Umbilical cord (tissue), 2 donors: ENCODE measurements around the gene SEMA5A. TPM values are rescaled to one million over a fixed set of nuclear protein-coding genes. Genes with fewer than 3 reads are reported as not detected.

ENCODE experiments used
- DNase-seq: peaks from one replicate; pipeline ENCODE4 v3.0.0-alpha.2; 2015; ENCODE audit warnings: low spot score
- total RNA-seq: library from RNA; depleted of rRNA; stranded (reverse); fragments of >200 nt; gene quantifications from one replicate; pipeline ENCODE4 v1.2.3, GENCODE V29; 2014; ENCODE audit warnings: low replicate concordance; ENCODE audit not compliant: insufficient read depth

SEMA5A gene
- total RNA-seq, 1 donor from 2014 or later = 24.8 TPM

DNA sequence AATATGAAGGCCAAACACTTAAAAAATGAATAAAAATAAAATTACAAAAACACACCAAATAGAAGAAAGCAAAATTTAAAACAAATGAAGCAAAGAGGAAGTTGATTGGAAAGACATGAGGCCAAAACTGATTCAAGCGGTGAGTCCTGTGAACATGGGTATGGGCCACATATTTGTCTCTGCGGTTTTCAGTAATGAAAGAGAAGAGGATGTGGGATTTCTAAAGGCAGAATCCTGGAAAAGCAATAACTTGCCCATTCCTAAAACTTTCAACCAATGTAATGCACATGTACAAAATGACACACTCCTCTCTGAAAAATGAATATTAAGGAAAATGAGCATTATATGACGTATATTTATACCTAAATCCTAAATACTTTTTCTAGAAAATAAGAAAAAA, 263.7 kb downstream of the SEMA5A start:
- DNase-seq = no peak

GRCh38 chr5:9279774-9280173, 266.1 kb downstream of the SEMA5A start:
- no peak for DNase-seq

- DNase-seq = no peak
These were observed 266.8 kb downstream of the SEMA5A start for GRCh38 chr5:9278921-9279603.

GRCh38 chr5:9269014-9269413, 276.9 kb downstream of the SEMA5A start:
- DNase-seq = no peak

DNA sequence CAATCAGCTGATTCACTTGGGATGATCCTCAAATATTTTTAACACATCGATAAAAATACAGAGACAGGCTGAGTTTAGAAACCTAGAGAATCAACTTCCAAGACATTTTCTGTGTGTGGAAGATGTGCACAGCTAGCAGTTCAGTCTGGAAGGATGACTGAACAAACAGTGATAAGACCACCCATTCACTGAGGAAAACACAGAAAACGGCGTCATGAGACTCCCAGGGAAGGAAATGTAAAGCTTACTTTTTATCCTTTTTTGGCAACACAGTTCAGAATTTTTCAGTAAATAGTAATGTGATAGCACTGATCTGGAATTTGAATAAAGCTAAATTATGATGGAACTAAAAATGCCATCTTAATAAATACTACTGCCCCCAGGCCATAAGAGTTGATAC, 277.6 kb downstream of the SEMA5A start:
- peak; percentile 74 for DNase-seq

- DNase-seq = peak; percentile 72
These were observed 280.2 kb downstream of the SEMA5A start for GRCh38 chr5:9265441-9266287.

GRCh38 chr5:9264301-9264700, 281.6 kb downstream of the SEMA5A start:
- no peak for DNase-seq

DNA sequence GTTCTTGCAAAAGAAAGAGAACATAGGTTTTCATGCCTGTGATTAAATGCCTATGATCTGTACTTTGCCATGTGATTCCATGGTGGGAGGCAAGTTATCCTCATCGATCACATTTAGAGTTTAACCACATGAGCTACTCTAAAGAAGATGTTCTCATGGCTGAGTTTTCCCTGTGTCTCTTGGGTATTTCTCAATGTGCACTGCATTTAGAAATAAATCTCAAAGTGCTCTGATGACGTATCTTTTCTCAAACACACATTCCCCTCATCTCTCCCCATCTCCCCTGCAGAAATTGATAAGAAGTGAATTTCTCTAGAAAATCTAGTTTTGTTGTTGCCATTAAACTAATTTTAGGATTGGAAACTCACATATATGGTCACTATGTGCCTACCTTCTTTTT, 282.2 kb downstream of the SEMA5A start:
- DNase-seq = no peak

GRCh38 chr5:9251379-9251980, 294.4 kb downstream of the SEMA5A start:
- DNase-seq = no peak

- no peak for DNase-seq
These were observed 296.6 kb downstream of the SEMA5A start for GRCh38 chr5:9249231-9249630.

GRCh38 chr5:9245071-9245470, 300.8 kb downstream of the SEMA5A start:
- DNase-seq = no peak

DNA sequence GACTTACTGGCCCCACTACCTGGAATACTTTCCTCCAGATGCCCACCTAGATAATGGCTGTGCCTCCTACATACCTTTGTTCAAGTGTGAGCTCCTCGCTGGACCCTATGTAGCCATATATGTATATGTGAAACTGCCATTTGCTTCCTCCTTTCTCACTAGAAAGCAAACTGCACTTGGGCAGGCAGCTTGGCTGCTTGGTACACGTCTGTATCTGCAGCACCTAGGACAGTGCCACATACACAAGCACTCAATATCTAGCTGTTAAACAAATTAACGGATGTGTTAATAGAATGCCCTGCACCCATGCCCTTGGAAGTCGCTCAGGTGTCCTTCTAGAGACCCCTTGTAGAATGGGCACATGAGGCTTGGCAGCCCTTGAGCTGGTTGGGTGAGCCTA, 301.5 kb downstream of the SEMA5A start:
- DNase-seq = no peak

DNA sequence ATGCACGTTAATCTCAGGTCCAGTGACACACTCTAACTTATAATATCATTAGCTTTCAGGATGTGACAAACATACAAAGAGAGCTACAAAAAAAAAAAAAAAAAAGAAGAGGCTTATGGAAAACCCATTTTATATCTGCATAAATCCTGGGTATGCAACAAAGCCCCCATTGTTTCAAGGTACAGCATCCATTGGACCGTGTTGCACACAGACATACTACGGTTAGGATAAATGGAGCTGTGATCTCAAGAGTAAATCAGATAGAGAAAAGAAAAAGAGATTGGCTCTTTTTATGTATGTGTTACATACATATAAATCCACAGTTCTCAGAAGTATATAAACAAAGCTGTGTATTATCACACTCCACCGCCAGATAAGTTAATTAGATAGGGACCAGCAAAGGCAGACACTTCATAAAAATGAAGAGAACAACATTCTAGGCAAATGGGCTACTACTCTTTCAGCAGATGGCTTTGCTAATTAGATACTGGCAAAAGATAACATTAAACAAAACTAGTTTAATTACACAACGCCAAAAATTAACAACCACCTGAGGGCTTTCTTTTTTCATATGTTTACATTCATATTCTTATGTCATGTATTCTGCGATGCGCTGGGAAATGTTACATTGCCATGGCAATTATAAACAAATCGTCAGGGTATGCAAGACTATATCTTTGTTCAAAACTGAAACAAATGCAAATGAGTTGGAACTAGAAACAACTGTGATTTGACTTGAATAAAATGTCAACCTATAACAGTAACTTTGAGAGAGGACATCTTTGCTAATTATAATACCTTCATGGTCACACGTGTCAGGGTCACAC, 304.2 kb downstream of the SEMA5A start:
- DNase-seq = no peak

GRCh38 chr5:9240431-9240830, 305.4 kb downstream of the SEMA5A start:
- DNase-seq = no peak

- DNase-seq = no peak
These were observed 306.2 kb downstream of the SEMA5A start for GRCh38 chr5:9239626-9240025.

GRCh38 chr5:9239071-9239470, 306.8 kb downstream of the SEMA5A start:
- DNase-seq = no peak

- DNase-seq = peak; percentile 53
These were observed 312.2 kb downstream of the SEMA5A start for GRCh38 chr5:9233712-9234111.

GRCh38 chr5:9233035-9233434, 312.8 kb downstream of the SEMA5A start:
- no peak for DNase-seq

- DNase-seq = no peak
These were observed 314.0 kb downstream of the SEMA5A start for GRCh38 chr5:9231842-9232241.

GRCh38 chr5:9230355-9230754, 315.5 kb downstream of the SEMA5A start:
- no peak for DNase-seq

GRCh38 chr5:9226016-9226536, 319.8 kb downstream of the SEMA5A start:
- no peak for DNase-seq
